ENCODE data around the gene ILDR1. TPM values are rescaled to one million over a fixed set of nuclear protein-coding genes. Genes with fewer than 3 reads are reported as not detected.

The ILDR1 gene
- total RNA-seq, 1 experiment from 2014 or later, result 7.4 TPM

DNA sequence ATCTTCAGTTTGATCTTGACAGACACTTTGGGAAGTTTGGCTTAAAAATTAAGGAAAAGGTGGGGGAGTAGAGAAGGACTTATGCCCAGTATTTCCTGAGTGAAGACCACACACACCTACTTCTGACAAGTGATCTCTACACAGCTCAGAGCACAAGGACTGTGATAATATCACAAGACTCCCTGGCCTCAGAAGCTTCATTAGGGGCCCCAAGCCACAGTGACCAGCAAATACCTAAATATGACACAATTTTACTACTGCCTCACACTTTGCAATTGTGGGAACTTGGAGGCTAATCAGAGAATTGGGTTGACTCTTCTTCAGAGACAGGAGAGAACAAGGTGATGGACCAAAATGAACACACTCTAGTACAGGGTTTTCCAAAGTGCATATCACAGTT lies 2.6 kb downstream of the ILDR1 start:
- DNase-seq (ENCODE audit: low spot score), result no peak

GRCh38 chr3:122014741-122015140 lies 7.3 kb downstream of the ILDR1 start:
- DNase-seq (ENCODE audit: low spot score), result no peak

GRCh38 chr3:122013448-122013925 lies 8.6 kb downstream of the ILDR1 start:
- peak; percentile 49 for DNase-seq (ENCODE audit: low spot score)

DNA sequence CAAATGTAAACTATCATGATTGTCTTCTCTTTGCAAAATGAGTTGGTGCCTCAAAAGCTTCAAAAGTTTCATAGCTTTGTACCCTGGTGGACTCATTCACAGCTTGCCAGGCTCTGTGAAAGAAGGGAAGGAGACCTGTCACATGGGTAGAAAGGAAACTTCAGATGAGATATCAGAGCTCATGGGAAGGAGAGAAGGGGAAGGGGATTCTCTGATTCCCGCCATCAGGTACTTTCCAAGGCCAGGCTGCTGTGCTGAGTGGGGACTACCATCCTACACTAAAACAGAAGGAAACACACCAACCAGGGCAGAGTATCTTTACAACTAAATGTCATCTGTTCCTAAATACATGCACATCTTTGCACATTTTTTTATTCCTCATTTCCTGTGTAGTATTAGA lies 9.2 kb downstream of the ILDR1 start:
- no peak for DNase-seq (ENCODE audit: low spot score)

DNA sequence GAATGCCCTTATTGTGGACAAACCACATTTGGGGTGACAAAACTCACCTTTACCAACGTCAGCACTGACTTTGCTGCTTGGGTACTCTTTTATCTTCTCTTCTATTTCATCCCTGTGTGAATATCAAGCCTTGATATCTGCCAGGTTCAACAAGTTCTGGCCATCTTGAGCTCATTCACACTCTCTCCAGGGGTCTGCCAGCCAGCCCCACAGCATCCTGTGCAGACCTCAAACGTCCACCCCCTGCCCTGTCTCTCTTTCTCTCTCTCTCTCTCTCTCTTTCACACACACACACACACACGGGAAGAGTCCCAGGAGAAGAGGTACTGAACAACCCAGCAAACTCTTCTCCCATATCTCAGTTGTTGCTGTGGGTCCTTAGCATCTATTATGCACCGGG lies 10.7 kb downstream of the ILDR1 start:
- no peak for DNase-seq (ENCODE audit: low spot score)

GRCh38 chr3:122010506-122010905 lies 11.5 kb downstream of the ILDR1 start:
- DNase-seq (ENCODE audit: low spot score), result no peak

GRCh38 chr3:122008166-122008565 lies 13.9 kb downstream of the ILDR1 start:
- DNase-seq (ENCODE audit: low spot score), result no peak

GRCh38 chr3:122006267-122006666 lies 15.8 kb downstream of the ILDR1 start:
- no peak for DNase-seq (ENCODE audit: low spot score)

GRCh38 chr3:122004991-122005565 lies 17.0 kb downstream of the ILDR1 start:
- DNase-seq (ENCODE audit: low spot score), result no peak

DNA sequence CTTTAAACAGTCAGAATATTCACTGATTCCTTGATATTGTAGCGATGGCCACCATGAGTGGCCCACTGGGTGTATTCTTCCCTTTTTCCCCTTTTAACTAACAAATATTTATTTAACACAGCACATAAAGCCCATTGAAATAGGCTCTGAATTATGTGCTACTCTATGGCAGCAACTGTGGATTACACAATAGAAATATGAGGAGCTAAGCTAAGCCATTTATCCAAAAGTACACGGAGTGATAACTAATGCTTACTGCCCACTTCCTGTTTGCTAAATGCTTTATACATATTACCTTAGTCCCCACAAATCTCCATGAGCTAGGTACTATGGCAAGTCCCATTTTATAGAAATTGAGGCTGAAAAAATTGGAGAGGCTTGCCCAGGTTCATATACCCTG lies 17.9 kb downstream of the ILDR1 start:
- DNase-seq (ENCODE audit: low spot score), result no peak

DNA sequence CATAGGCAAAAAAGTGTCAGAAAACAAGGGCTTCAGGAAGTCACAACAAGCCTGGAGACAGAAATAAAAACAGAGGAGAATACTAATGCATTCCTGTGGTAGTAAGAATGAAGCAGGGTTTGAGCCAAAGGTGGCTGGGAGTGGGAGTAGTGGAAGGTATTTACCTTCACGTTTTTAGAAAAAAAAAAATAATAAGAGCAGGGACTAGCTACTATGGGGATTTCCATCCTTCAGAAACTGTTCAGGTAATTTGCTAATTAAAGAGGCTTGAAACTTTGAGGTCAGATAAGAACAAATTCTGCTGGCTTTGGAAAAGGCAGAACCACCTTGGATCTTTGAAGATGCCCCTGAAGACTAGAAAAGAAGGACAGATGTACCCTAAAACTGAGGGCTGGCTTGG lies 18.4 kb downstream of the ILDR1 start:
- no peak for DNase-seq (ENCODE audit: low spot score)

- no peak for DNase-seq (ENCODE audit: low spot score)
Measured at GRCh38 chr3:122003112-122003511, 18.9 kb downstream of the ILDR1 start.

DNA sequence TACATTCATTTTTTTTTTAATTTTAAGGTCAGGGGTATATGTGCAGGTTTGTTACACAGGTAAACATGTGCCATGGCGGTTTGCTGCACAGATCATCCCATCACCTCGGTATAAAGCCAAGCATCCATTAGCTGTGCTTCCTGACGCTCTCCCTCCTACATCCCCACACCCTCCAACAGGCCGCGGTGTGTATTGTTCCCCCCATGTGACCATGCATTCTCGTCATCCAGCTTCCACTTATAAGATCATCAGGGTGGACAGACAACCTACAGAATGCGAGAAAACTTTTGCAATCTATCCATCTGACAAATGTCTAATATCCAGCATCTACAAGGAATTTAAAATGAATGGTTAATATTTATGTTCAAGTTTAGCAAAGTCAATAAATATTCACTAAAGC lies 19.4 kb downstream of the ILDR1 start:
- DNase-seq (ENCODE audit: low spot score), result no peak

DNA sequence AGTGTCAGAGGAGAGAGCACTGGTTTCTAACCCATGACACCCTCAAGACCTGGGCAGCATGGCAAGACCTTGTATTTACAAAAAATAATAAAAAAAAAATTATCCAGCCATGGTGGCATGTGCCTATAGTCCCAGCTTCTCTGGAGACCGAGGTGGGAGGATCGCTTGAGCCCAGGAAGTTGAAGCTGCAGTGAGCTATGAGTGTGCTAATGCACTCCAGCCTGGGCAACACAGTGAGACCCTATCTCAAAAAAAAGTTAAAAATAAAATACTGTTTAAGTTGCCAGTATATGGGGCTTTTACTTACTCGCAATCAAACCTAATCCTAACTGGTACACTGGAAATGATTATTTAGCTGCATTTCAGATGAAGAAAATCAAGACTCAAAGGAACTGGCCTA lies 20.2 kb downstream of the ILDR1 start:
- no peak for DNase-seq (ENCODE audit: low spot score)

DNA sequence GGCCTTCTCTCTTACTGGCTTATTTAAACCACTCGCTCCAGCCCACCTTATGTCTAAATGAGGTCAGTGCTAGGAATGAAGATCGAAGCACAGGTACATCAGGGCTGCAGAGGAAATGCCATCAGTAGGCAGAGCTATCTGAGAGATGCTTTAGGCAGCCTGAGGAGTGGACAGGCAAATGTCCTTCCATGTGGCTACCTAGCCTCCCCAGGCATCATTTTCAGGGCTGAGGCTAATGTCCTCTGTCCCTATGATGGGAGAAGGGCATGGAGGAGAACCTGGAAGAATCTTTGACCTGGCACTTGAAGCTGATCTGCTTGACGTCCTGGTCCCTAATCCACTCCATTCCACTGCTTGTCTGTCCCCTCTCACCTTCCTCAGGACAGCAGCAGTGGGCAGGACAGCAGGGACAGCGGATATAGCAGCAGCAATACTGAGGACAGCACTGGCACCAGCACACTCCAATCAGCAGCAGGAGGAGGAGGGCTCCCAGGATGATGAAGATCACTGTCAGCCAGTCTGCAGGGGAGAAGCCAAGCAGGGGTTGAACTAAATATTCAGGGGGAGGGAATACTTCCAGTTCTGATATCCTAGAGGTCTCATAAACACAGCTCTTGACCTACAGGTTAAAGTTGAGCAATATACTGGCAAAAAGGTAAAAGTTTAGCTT lies 21.0 kb downstream of the ILDR1 start:
- no peak for DNase-seq (ENCODE audit: low spot score)

DNA sequence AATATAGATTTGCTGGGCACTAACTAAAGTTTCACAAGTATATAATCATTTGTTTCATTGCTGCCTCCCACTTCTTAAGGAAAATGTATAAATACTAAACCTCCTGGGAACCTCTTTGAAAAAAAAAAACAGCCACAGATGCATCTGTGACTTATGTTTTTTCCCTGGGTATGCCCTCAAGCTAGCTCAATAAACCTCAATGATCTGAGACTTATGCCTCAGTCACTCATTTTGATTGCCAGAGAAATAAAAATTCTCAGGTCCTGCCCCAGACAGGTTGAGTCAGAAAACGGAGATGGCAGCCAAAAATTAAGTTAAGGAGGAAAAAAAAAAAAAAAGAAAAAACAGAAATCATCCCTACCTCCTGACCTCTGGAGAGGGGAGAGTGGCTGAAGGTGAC lies 22.1 kb downstream of the ILDR1 start:
- no peak for DNase-seq (ENCODE audit: low spot score)

DNA sequence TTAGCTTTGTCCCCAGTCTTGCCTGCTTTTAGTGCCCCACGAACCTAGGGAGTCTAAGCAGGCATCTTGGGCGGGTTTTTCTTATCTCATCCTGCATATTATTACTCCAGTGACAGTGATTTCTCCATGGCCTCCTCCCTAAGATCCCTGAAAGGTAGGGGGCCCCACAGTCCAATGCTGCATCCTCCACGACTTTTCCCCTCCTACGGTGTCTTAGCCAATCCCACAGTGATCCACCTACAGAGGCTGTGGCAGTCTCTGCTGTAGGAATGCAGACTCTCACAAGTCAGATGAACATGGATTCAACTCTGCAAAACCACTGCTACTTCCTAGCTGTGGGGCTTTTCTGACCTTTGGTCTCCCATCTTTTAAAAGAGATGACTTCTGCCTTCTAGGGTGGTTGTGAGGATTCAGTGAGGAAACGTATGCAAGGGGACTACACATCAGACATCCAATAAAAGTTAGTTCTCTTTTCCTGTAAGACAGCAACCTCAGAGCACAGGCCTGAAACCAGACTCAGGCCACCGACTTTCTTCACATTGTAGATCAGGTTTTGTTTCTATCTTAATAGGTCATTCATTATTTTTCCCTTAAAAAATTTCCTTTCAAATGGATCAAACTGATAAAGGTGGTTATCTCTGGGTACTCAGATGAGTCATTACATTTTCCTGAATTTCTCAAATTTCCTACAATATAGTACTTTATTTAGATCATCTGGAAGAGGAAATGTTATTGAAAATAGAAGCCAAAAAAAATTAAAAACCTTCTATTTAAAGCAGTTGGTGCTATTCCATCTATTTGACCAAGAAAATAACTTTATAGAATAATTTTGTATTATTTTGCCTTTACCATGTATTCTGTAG lies 23.2 kb downstream of the ILDR1 start:
- peak; percentile 46 for DNase-seq (ENCODE audit: low spot score)

GRCh38 chr3:121998030-121998580 lies 23.9 kb downstream of the ILDR1 start:
- DNase-seq (ENCODE audit: low spot score), result peak; percentile 66

- DNase-seq (ENCODE audit: low spot score), result no peak
Measured at GRCh38 chr3:121997372-121997771, 24.7 kb downstream of the ILDR1 start.

GRCh38 chr3:121996441-121996840 lies 25.6 kb downstream of the ILDR1 start:
- no peak for DNase-seq (ENCODE audit: low spot score)

- DNase-seq (ENCODE audit: low spot score), result peak; percentile 91
Measured at GRCh38 chr3:121995161-121996137, 26.6 kb downstream of the ILDR1 start.
